MCF 10A (cell line): Measurements from ENCODE around the gene LY9. TPM values are rescaled to one million over a fixed set of nuclear protein-coding genes. Genes with fewer than 3 reads are reported as not detected.

Source experiments
- BruUV-seq: library from RNA; stranded (reverse); fragments of 400-500 nt; replicated peaks from 2 replicates; lab custom pipeline; 2021; lab: Mats Ljungman, UMichigan
- CTCF ChIA-PET: fragments of 300-600 bp; sonication (Branson Sonifier 250); formaldehyde crosslinking; extraction: SDS; loops from one replicate; lab custom pipeline; 2021; ENCODE audit warnings: antibody characterized with exemption, inconsistent platforms; lab: Yijun Ruan, JAX
- POLR2A ChIA-PET: fragments of 300-600, 350-650 bp; sonication (Branson Sonifier 250); formaldehyde crosslinking; extraction: SDS; loops from one replicate; lab custom pipeline; 2020; ENCODE audit warnings: antibody characterized with exemption, inconsistent platforms; lab: Yijun Ruan, JAX
- DNase-seq: peaks from one replicate; pipeline ENCODE4 v3.0.0-alpha.2; 2018; ENCODE audit not compliant: unreplicated experiment
- H3K27ac Mint-ChIP-seq: one replicate; pipeline ENCODE4 v1.8.0; 2022; ENCODE audit warnings: mild to moderate bottlenecking, low read depth, mixed read lengths; ENCODE audit not compliant: unreplicated experiment
- H3K27me3 Mint-ChIP-seq: one replicate; pipeline ENCODE4 v1.8.0; 2022; ENCODE audit warnings: mixed read lengths; ENCODE audit not compliant: insufficient read depth, unreplicated experiment
- H3K36me3 Mint-ChIP-seq: one replicate; pipeline ENCODE4 v1.8.0; 2022; ENCODE audit warnings: mild to moderate bottlenecking, moderate library complexity, mixed read lengths; ENCODE audit not compliant: insufficient read depth, unreplicated experiment
- H3K4me1 Mint-ChIP-seq: one replicate; pipeline ENCODE4 v1.8.0; 2022; ENCODE audit warnings: mixed read lengths; ENCODE audit not compliant: insufficient read depth, unreplicated experiment
- H3K4me3 Mint-ChIP-seq: one replicate; pipeline ENCODE4 v1.8.0; 2022; ENCODE audit warnings: mild to moderate bottlenecking, moderate library complexity, mixed read lengths; ENCODE audit not compliant: unreplicated experiment
- H3K9me3 Mint-ChIP-seq: one replicate; pipeline ENCODE4 v1.8.0; 2022; ENCODE audit warnings: mixed read lengths; ENCODE audit not compliant: unreplicated experiment
- intact Hi-C: fragments of 100-400 bp; cut with micrococcal nuclease; formaldehyde crosslinking; loops from 2 replicates; pipeline ENCODE4 v1.14.1; 2022
- total RNA-seq: library from RNA; stranded (reverse); gene quantifications from 2 replicates; pipeline ENCODE4 v1.2.3, GENCODE V29; 2022
- TF ChIP-seq, protein P1 (sequence below): fragments of 200-600 bp; IDR thresholded peaks from one replicate; pipeline ENCODE4 v1.8.0; 2022; ENCODE audit warnings: antibody characterized with exemption, mild to moderate bottlenecking; ENCODE audit not compliant: unreplicated experiment

The LY9 gene
- total RNA-seq, 1 experiment from 2014 or later: not detected

DNA sequence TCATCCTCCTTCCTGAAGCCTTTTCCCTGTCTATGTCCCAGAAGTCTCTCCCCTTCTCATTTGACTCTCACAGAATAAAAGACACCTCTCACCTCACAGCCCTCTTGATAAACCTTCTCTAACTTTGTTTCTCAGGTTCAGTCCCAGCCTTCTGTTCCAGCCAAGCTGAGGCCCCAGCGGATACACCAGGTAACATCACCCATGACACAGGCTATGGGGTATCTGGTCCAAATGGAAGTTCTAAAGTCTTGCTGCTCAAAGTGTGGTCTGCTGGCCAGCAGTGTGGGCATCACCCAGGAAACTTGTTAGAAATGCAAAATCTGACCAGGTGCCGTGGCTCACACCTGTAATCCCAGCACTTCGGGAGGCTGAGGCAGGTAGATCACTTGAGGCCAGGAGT, 23.2 kb downstream of the LY9 start:
- TF ChIP-seq, protein P1, sequence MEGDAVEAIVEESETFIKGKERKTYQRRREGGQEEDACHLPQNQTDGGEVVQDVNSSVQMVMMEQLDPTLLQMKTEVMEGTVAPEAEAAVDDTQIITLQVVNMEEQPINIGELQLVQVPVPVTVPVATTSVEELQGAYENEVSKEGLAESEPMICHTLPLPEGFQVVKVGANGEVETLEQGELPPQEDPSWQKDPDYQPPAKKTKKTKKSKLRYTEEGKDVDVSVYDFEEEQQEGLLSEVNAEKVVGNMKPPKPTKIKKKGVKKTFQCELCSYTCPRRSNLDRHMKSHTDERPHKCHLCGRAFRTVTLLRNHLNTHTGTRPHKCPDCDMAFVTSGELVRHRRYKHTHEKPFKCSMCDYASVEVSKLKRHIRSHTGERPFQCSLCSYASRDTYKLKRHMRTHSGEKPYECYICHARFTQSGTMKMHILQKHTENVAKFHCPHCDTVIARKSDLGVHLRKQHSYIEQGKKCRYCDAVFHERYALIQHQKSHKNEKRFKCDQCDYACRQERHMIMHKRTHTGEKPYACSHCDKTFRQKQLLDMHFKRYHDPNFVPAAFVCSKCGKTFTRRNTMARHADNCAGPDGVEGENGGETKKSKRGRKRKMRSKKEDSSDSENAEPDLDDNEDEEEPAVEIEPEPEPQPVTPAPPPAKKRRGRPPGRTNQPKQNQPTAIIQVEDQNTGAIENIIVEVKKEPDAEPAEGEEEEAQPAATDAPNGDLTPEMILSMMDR: no peak
- Mint-ChIP-seq H3K27me3 (no peaks in the 10 kb centered on the region), H3K9me3 (no peaks in the 10 kb centered on the region), H3K27ac (no peak overlapping the region), H3K36me3 (no peaks in the 10 kb centered on the region), H3K4me1 (no peaks in the 10 kb centered on the region), H3K4me3 (no peak overlapping the region)
- no peak for DNase-seq
- intact Hi-C loops: no loop called here
- no TSS peak for BruUV-seq
- POLR2A ChIA-PET: no interaction called here
- CTCF ChIA-PET: interaction anchor here (0.6 to 2.7 kb wide), 6 partner anchors 11 to 144 kb away, joined by 3 to 27 read pairs (median 4); no protein-coding TSS in a partner anchor

DNA sequence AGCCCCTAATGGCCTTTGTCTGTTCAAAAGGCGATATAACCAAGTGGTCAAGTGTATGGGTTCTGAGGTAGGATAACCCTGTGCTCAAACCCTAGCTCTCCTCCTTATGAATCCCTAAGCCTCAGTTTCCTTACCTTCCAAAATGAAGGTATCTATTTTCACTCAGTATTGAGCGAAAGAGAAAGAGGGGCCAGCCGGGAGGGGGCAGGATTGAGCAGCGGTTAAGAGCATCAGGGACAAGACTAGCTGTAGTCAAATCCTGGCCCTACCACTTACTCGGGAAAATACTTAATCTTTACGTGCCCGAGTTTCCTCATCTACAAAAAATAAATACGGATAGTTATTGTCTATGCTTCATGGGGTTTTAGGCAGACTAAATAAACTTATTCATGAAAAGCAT, 25.7 kb downstream of the LY9 start:
- DNase-seq: no peak
- H3K4me3 Mint-ChIP-seq: no peak overlapping the region
- no peaks in the 10 kb centered on the region for H3K27me3 Mint-ChIP-seq
- ChIA-PET CTCF (interaction anchor here (2.1 kb wide), 1 partner anchor 9 kb away, joined by 14 read pairs; no protein-coding TSS in a partner anchor), POLR2A (no interaction called here)
- no peaks in the 10 kb centered on the region for H3K9me3 Mint-ChIP-seq
- no TSS peak for BruUV-seq
- no peak overlapping the region for H3K27ac Mint-ChIP-seq
- peaks cover 9% of the 10 kb centered on the region for H3K4me1 Mint-ChIP-seq
- intact Hi-C loops: no loop called here
- TF ChIP-seq, protein P1: no peak
- no peaks in the 10 kb centered on the region for H3K36me3 Mint-ChIP-seq

DNA sequence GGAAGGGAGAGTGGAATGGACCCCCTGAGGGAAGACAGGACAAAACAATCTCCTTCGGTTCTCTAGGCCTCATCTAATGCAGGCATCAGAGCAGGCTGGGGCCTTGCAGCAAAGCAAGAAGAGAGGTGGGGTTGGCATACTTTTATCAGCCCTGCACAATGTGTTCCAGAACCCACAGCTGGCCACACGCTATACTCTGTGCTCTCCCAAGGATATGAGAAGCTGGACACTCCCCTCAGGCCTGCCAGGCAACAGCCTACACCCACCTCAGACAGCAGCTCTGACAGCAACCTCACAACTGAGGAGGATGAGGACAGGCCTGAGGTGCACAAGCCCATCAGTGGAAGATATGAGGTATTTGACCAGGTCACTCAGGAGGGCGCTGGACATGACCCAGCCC, 27.3 kb downstream of the LY9 start:
- H3K36me3 Mint-ChIP-seq: no peaks in the 10 kb centered on the region

DNA sequence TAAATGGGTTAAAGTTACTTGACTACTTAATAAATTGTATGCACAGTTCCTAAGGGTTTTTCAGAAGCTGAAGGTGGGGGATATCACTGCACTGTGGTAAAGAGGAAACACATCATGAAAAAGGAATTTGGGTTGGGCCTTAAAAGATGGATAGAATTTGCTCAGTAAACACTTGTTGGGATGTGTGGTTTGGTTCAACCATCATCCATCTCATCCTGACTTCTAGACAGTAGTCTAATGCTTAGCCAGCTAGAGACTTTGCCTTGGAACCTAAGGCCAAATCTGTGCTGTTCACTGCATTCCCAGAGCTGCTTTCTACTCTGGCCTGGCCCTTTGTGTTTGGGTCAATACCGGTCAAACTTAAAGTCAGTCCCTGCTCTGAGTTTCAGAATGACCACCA, 30.6 kb downstream of the LY9 start:
- ChIA-PET POLR2A (interaction anchor here (0.6 to 1.2 kb wide), 4 partner anchors 9 to 106 kb away, joined by 3 to 5 read pairs (median 3); no protein-coding TSS in a partner anchor), CTCF (interaction anchor here (0.6 to 7.1 kb wide), 8 partner anchors 9 to 163 kb away, joined by 3 to 134 read pairs (median 10); no protein-coding TSS in a partner anchor)
- no peaks in the 10 kb centered on the region for H3K9me3 Mint-ChIP-seq
- no TSS peak for BruUV-seq
- peaks cover 23% of the 10 kb centered on the region for H3K4me1 Mint-ChIP-seq
- H3K27ac Mint-ChIP-seq: no peak overlapping the region
- H3K36me3 Mint-ChIP-seq: no peaks in the 10 kb centered on the region
- no peaks in the 10 kb centered on the region for H3K27me3 Mint-ChIP-seq
- intact Hi-C loops: loop anchor here (1.0 kb wide), 1 partner anchor 151 kb away; no protein-coding TSS in a partner anchor
- DNase-seq: no peak
- no peak overlapping the region for H3K4me3 Mint-ChIP-seq
- TF ChIP-seq, protein P1: no peak

More for the DNA sequence above, 27.3 kb downstream of the LY9 start:
- ChIA-PET POLR2A (no interaction called here), CTCF (interaction anchor here (1.2 to 5.1 kb wide), 4 partner anchors 9 to 274 kb away, joined by 3 to 46 read pairs (median 6); no protein-coding TSS in a partner anchor)
- intact Hi-C loops: no loop called here
- no TSS peak for BruUV-seq
- Mint-ChIP-seq H3K4me3 (no peak overlapping the region), H3K9me3 (no peaks in the 10 kb centered on the region), H3K27me3 (no peaks in the 10 kb centered on the region), H3K27ac (no peak overlapping the region), H3K4me1 (peaks cover 23% of the 10 kb centered on the region)
- DNase-seq: no peak
- TF ChIP-seq, protein P1: no peak
